GM23338 (cell line): Measurements from ENCODE around the gene CYB5A.

Experiments used
- CTCF ChIP-seq, 2 experiments: fragments of 200-600 bp in 1 of 2; sonication (generic) in 1 of 2; conservative IDR thresholded peaks; 2 replicates each; pipeline versions ENCODE4 v1.5.1 to v1.6.1; 2016 to 2017; ENCODE audit warnings: antibody characterized with exemption in 2 of 2, low read depth in 2 of 2, mild to moderate bottlenecking in 2 of 2, moderate library complexity in 1 of 2
- JUNB ChIP-seq: IDR thresholded peaks from one replicate; pipeline ENCODE4 v1.6.1; 2016; ENCODE audit warnings: antibody characterized with exemption; ENCODE audit not compliant: unreplicated experiment

DNA sequence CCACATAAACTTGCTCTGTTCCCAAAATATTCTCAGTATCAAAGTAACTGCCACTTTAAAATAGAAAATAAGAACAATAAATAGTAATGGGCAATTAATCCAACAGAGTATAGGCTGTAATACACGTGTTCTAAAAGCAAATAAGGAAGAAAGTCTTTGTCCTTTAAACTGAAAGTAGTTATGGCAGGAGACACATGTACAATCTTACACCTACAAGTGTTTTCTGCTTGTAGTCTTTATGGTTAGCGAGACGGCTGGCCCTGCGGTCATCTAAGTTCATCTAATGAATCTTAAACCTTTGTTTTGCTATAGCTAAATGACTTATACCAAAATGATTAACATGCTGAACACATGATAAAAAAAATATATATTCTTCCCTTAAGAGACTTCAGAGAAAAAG, 32.4 kb downstream of the CYB5A start:
- TF ChIP-seq JUNB (no peak), CTCF (conservative IDR thresholded peaks at IDR 0.05; ENCODE audit: low read depth in 2 of 2) (no peak)
